ENCODE data around the gene TDRD12. TPM values are rescaled to one million over a fixed set of nuclear protein-coding genes. Genes with fewer than 3 reads are reported as not detected.

TDRD12 gene
- total RNA-seq, 1 experiment from 2014 or later = 0.33 TPM

GRCh38 chr19:32814624-32815023, 95.1 kb downstream of the TDRD12 start:
- intact Hi-C loops (cut with micrococcal nuclease; ENCODE audit: unreplicated experiment) = no loop called here
- no peak for DNase-seq
- no peaks in the 10 kb centered on the region for H3K9me3 ChIP-seq (ENCODE audit: insufficient read depth, low read depth)
- H3K4me3 ChIP-seq = no peak overlapping the region
- BruUV-seq (replicated peaks) = no TSS peak
- no peak overlapping the region for H2AFZ ChIP-seq
- H3F3A ChIP-seq (ENCODE audit: insufficient read depth, low read depth) = no peaks in the 10 kb centered on the region
- H3K4me2 ChIP-seq = no peak overlapping the region
- POLR2A ChIA-PET (ENCODE audit: unreplicated experiment) = no interaction called here
- CTCF ChIA-PET = no interaction called here
- no peaks in the 10 kb centered on the region for H4K20me1 ChIP-seq (ENCODE audit: insufficient read depth)
- H3K79me2 ChIP-seq (ENCODE audit: low read depth) = no peaks in the 10 kb centered on the region
- no peaks in the 10 kb centered on the region for H3K36me3 ChIP-seq (ENCODE audit: low read depth)
- H3K9me2 ChIP-seq (ENCODE audit: insufficient read depth) = no peaks in the 10 kb centered on the region
- H3K4me1 ChIP-seq (replicated peaks; ENCODE audit: insufficient read depth) = 0 out of 2 replicates have a peak, but pooled peaks cover 12% of the 10 kb centered on the region
- TF ChIP-seq CTCF (conservative IDR thresholded peaks at IDR 0.05) = no peak
- no peak for TF ChIP-seq EZH2 (IDR thresholded peaks at IDR 0.05; ENCODE audit: low read depth)
- 0 out of 2 replicates have a peak, but pooled peaks cover 3% of the 10 kb centered on the region for H3K27me3 ChIP-seq (ENCODE audit: insufficient read depth, low read depth)
- no peak overlapping the region for H3K27ac ChIP-seq

GRCh38 chr19:32816555-32817099, 97.1 kb downstream of the TDRD12 start:
- Histone ChIP-seq H3K27ac (no peak overlapping the region), H3K4me2 (no peak overlapping the region), H3K36me3 (ENCODE audit: low read depth) (no peaks in the 10 kb centered on the region), H3K4me1 (replicated peaks; ENCODE audit: insufficient read depth) (0 out of 2 replicates have a peak, but pooled peaks cover 12% of the 10 kb centered on the region), H3F3A (ENCODE audit: insufficient read depth, low read depth) (no peaks in the 10 kb centered on the region), H4K20me1 (ENCODE audit: insufficient read depth) (no peaks in the 10 kb centered on the region), H3K9me3 (ENCODE audit: insufficient read depth, low read depth) (no peaks in the 10 kb centered on the region), H2AFZ (no peak overlapping the region), H3K79me2 (ENCODE audit: low read depth) (no peaks in the 10 kb centered on the region), H3K4me3 (no peak overlapping the region), H3K27me3 (ENCODE audit: insufficient read depth, low read depth) (peaks cover 6% of the 10 kb centered on the region; the same call in 1 of the 2 replicates), H3K9me2 (ENCODE audit: insufficient read depth) (no peaks in the 10 kb centered on the region)
- TF ChIP-seq CTCF (conservative IDR thresholded peaks at IDR 0.05) (no peak), EZH2 (IDR thresholded peaks at IDR 0.05; ENCODE audit: low read depth) (no peak)
- intact Hi-C loops (cut with micrococcal nuclease; ENCODE audit: unreplicated experiment) = no loop called here
- BruUV-seq (replicated peaks) = no TSS peak
- DNase-seq = peak in 1 of 2 experiments; percentile 6
- POLR2A ChIA-PET (ENCODE audit: unreplicated experiment) = no interaction called here
- CTCF ChIA-PET = no interaction called here

GRCh38 chr19:32817569-32818476, 98.3 kb downstream of the TDRD12 start:
- Histone ChIP-seq H3K4me1 (replicated peaks; ENCODE audit: insufficient read depth) (0 out of 2 replicates have a peak, but pooled peaks cover 5% of the 10 kb centered on the region), H3K4me2 (no peak overlapping the region), H3K27me3 (ENCODE audit: insufficient read depth, low read depth) (peaks cover 6% of the 10 kb centered on the region; the same call in 1 of the 2 replicates), H2AFZ (no peak overlapping the region), H3F3A (ENCODE audit: insufficient read depth, low read depth) (no peaks in the 10 kb centered on the region), H3K4me3 (no peak overlapping the region), H3K9me2 (ENCODE audit: insufficient read depth) (no peaks in the 10 kb centered on the region), H3K27ac (no peak overlapping the region), H3K79me2 (ENCODE audit: low read depth) (no peaks in the 10 kb centered on the region), H4K20me1 (ENCODE audit: insufficient read depth) (no peaks in the 10 kb centered on the region), H3K9me3 (ENCODE audit: insufficient read depth, low read depth) (no peaks in the 10 kb centered on the region), H3K36me3 (ENCODE audit: low read depth) (no peaks in the 10 kb centered on the region)
- POLR2A ChIA-PET (ENCODE audit: unreplicated experiment) = no interaction called here
- DNase-seq = peak in 1 of 2 experiments; percentile 11
- no peak for TF ChIP-seq CTCF (conservative IDR thresholded peaks at IDR 0.05)
- no peak for TF ChIP-seq EZH2 (IDR thresholded peaks at IDR 0.05; ENCODE audit: low read depth)
- BruUV-seq (replicated peaks) = no TSS peak
- CTCF ChIA-PET = no interaction called here
- intact Hi-C loops (cut with micrococcal nuclease; ENCODE audit: unreplicated experiment) = no loop called here

All from PC-9 (cell line).